ENCODE data around the gene MAPK10.

MAPK10 gene

GRCh38 chr4:85986266-85986665, 373.6 kb downstream of the MAPK10 start:
- DNase-seq, result no peak
- Mint-ChIP-seq H3K27ac (peak overlapping the region; percentile 90), H3K4me1 (peaks cover 18% of the 10 kb centered on the region), H3K4me3 (no peak overlapping the region), H3K27me3 (ENCODE audit: low read depth, poor library complexity) (no peaks in the 10 kb centered on the region), H3K36me3 (ENCODE audit: low read depth) (peaks cover 50% of the 10 kb centered on the region), H3K9me3 (peaks cover 10% of the 10 kb centered on the region)
- no peak for TF ChIP-seq CTCF (IDR thresholded peaks at IDR 0.05)

GRCh38 chr4:85979276-85979675, 380.6 kb downstream of the MAPK10 start:
- Mint-ChIP-seq H3K27me3 (ENCODE audit: low read depth, poor library complexity) (no peaks in the 10 kb centered on the region), H3K4me3 (no peak overlapping the region), H3K27ac (peak overlapping the region; percentile 34), H3K9me3 (peaks cover 10% of the 10 kb centered on the region), H3K4me1 (peaks cover 18% of the 10 kb centered on the region), H3K36me3 (ENCODE audit: low read depth) (peaks cover 84% of the 10 kb centered on the region)
- TF ChIP-seq CTCF (IDR thresholded peaks at IDR 0.05), result no peak
- DNase-seq, result no peak

GRCh38 chr4:85970535-85970934, 389.3 kb downstream of the MAPK10 start:
- H3K27me3 Mint-ChIP-seq (ENCODE audit: low read depth, poor library complexity), result no peaks in the 10 kb centered on the region
- H3K9me3 Mint-ChIP-seq, result peaks cover 15% of the 10 kb centered on the region

GRCh38 chr4:85968945-85969819, 390.7 kb downstream of the MAPK10 start:
- H3K4me1 Mint-ChIP-seq, result peaks cover 48% of the 10 kb centered on the region
- DNase-seq, result peak; percentile 10
- peak overlapping the region; percentile 21 for H3K27ac Mint-ChIP-seq
- TF ChIP-seq CTCF (IDR thresholded peaks at IDR 0.05), result peak; percentile 58
- H3K36me3 Mint-ChIP-seq (ENCODE audit: low read depth), result peaks cover 44% of the 10 kb centered on the region
- H3K4me3 Mint-ChIP-seq, result no peak overlapping the region
- peaks cover 29% of the 10 kb centered on the region for H3K9me3 Mint-ChIP-seq
- H3K27me3 Mint-ChIP-seq (ENCODE audit: low read depth, poor library complexity), result no peaks in the 10 kb centered on the region

More at GRCh38 chr4:85970535-85970934, 389.3 kb downstream of the MAPK10 start:
- Mint-ChIP-seq H3K36me3 (ENCODE audit: low read depth) (peaks cover 44% of the 10 kb centered on the region), H3K4me3 (no peak overlapping the region), H3K27ac (peak overlapping the region; percentile 2), H3K4me1 (peaks cover 48% of the 10 kb centered on the region)
- DNase-seq, result no peak
- TF ChIP-seq CTCF (IDR thresholded peaks at IDR 0.05), result no peak

GRCh38 chr4:85967872-85968271, 392.0 kb downstream of the MAPK10 start:
- H3K36me3 Mint-ChIP-seq (ENCODE audit: low read depth), result peaks cover 41% of the 10 kb centered on the region
- no peak overlapping the region for H3K4me3 Mint-ChIP-seq
- H3K27me3 Mint-ChIP-seq (ENCODE audit: low read depth, poor library complexity), result no peaks in the 10 kb centered on the region
- no peak for TF ChIP-seq CTCF (IDR thresholded peaks at IDR 0.05)
- peaks cover 29% of the 10 kb centered on the region for H3K9me3 Mint-ChIP-seq
- H3K4me1 Mint-ChIP-seq, result peaks cover 48% of the 10 kb centered on the region
- no peak overlapping the region for H3K27ac Mint-ChIP-seq
- DNase-seq, result no peak

GRCh38 chr4:85966373-85966772, 393.5 kb downstream of the MAPK10 start:
- Mint-ChIP-seq H3K36me3 (ENCODE audit: low read depth) (peaks cover 31% of the 10 kb centered on the region), H3K9me3 (peaks cover 19% of the 10 kb centered on the region), H3K4me3 (no peak overlapping the region), H3K27me3 (ENCODE audit: low read depth, poor library complexity) (no peaks in the 10 kb centered on the region), H3K27ac (peak overlapping the region; percentile 86), H3K4me1 (peaks cover 48% of the 10 kb centered on the region)
- no peak for DNase-seq
- TF ChIP-seq CTCF (IDR thresholded peaks at IDR 0.05), result no peak
